Fibroblast of mammary gland (primary cell): Measurements from ENCODE around the gene MMP20.

Experiments used
- DNase-seq: peaks from one replicate; pipeline ENCODE4 v3.0.0-alpha.2; 2010; ENCODE audit warnings: low read depth
- H3K4me3 ChIP-seq: 2 replicates; pipeline ENCODE4 v1.5.1; 2011; ENCODE audit warnings: low read depth, mild to moderate bottlenecking, low read length, moderate library complexity; ENCODE audit not compliant: control insufficient read depth
- CTCF ChIP-seq: conservative IDR thresholded peaks from 2 replicates; pipeline ENCODE4 v1.5.1; 2011; ENCODE audit warnings: low read depth, low read length, inconsistent platforms; ENCODE audit not compliant: control insufficient read depth, insufficient read depth

Gene MMP20

GRCh38 chr11:102577182-102577581, 48.0 kb downstream of the MMP20 start:
- no peak for TF ChIP-seq CTCF
- no peak overlapping the region for H3K4me3 ChIP-seq
- peak; percentile 54 for DNase-seq

GRCh38 chr11:102576350-102576749, 48.8 kb downstream of the MMP20 start:
- TF ChIP-seq CTCF = no peak
- DNase-seq = no peak
- no peak overlapping the region for H3K4me3 ChIP-seq

- no peak overlapping the region for H3K4me3 ChIP-seq
- no peak for DNase-seq
- TF ChIP-seq CTCF = no peak
Observed at GRCh38 chr11:102575012-102575411, 50.1 kb downstream of the MMP20 start.

GRCh38 chr11:102573851-102574250, 51.3 kb downstream of the MMP20 start:
- H3K4me3 ChIP-seq = no peak overlapping the region
- peak; percentile 42 for DNase-seq
- TF ChIP-seq CTCF = no peak

GRCh38 chr11:102572554-102573220, 52.4 kb downstream of the MMP20 start:
- DNase-seq = peak; percentile 14

GRCh38 chr11:102568851-102569250, 56.3 kb downstream of the MMP20 start:
- no peak for DNase-seq
- TF ChIP-seq CTCF = no peak
- no peak overlapping the region for H3K4me3 ChIP-seq

More at GRCh38 chr11:102572554-102573220, 52.4 kb downstream of the MMP20 start:
- TF ChIP-seq CTCF = no peak
- no peak overlapping the region for H3K4me3 ChIP-seq
